IMR-90 (cell line): ENCODE results near the gene SLC3A2. TPM values are rescaled to one million over a fixed set of nuclear protein-coding genes. Genes with fewer than 3 reads are reported as not detected.

Experiments
- ATAC-seq: fragments of 200-7000 bp; cut with Tn5 transposase; 2 replicates; pipeline ENCODE4 v1.9.1; 2020; ENCODE audit warnings: low read depth, mild to moderate bottlenecking, moderate library complexity
- BruUV-seq: library from RNA; stranded (reverse); fragments of 400-500 nt; replicated peaks from 2 replicates; lab custom pipeline; 2021; lab: Mats Ljungman, UMichigan
- CTCF ChIA-PET: fragments of 300-600 bp; formaldehyde crosslinking; extraction: SDS; loops from one replicate; lab custom pipeline; 2021; ENCODE audit warnings: antibody characterized with exemption; lab: Yijun Ruan, JAX
- POLR2A ChIA-PET: fragments of 300-600 bp; sonication (Branson Sonifier 250); formaldehyde crosslinking; loops from one replicate; lab custom pipeline; 2022; ENCODE audit warnings: antibody characterized with exemption; ENCODE audit not compliant: unreplicated experiment; lab: Charles Lee
- DNase-seq: peaks from one replicate; pipeline ENCODE4 v3.0.0; 2013
- H2AFZ ChIP-seq: replicated peaks from 2 replicates; pipeline ENCODE3; 2013; ENCODE audit warnings: low read length, mild to moderate bottlenecking; ENCODE audit not compliant: poor library complexity
- H2AK5ac ChIP-seq: 2 replicates; pipeline ENCODE4 v1.6.1; 2013; ENCODE audit warnings: low read depth, low read length, inconsistent platforms
- H2AK9ac ChIP-seq: replicated peaks from 2 replicates; pipeline ENCODE3; 2013; ENCODE audit warnings: mild to moderate bottlenecking, low read depth, low read length, moderate library complexity; ENCODE audit not compliant: poor library complexity
- H2BK120ac ChIP-seq: 2 replicates; pipeline ENCODE4 v1.6.1; 2013; ENCODE audit warnings: low read depth, low read length, inconsistent platforms
- H2BK15ac ChIP-seq: 3 replicates; pipeline ENCODE4 v1.6.1; 2013; ENCODE audit warnings: low read depth, low read length, inconsistent platforms
- H2BK20ac ChIP-seq: 2 replicates; pipeline ENCODE4 v1.6.1; 2013; ENCODE audit warnings: low read depth, mild to moderate bottlenecking, inconsistent platforms, low read length, moderate library complexity
- H2BK5ac ChIP-seq: 2 replicates; pipeline ENCODE4 v1.6.1; 2013; ENCODE audit warnings: mild to moderate bottlenecking, low read depth, low read length, inconsistent platforms; ENCODE audit not compliant: poor library complexity, severe bottlenecking
- H3K14ac ChIP-seq: replicated peaks from 2 replicates; pipeline ENCODE4 v1.6.1; 2013; ENCODE audit warnings: low read depth, low read length, inconsistent platforms
- H3K18ac ChIP-seq: 2 replicates; pipeline ENCODE4 v1.6.1; 2013; ENCODE audit warnings: low read depth, low read length, control low read depth
- H3K23ac ChIP-seq: 2 replicates; pipeline ENCODE4 v1.6.1; 2013; ENCODE audit warnings: low read depth, low read length, inconsistent platforms
- H3K27ac ChIP-seq: 2 replicates; pipeline ENCODE4 v1.5.1; 2013; ENCODE audit warnings: mild to moderate bottlenecking, control low read depth, low read length; ENCODE audit not compliant: insufficient read depth
- H3K27me3 ChIP-seq: 2 replicates; pipeline ENCODE4 v1.6.1; 2013; ENCODE audit warnings: low read length; ENCODE audit not compliant: control insufficient read depth, insufficient read depth
- H3K36me3 ChIP-seq: 2 replicates; pipeline ENCODE4 v1.6.1; 2013; ENCODE audit warnings: low read length, mixed read lengths; ENCODE audit not compliant: control insufficient read depth, insufficient read depth
- H3K4ac ChIP-seq: 2 replicates; pipeline ENCODE4 v1.6.1; 2013; ENCODE audit warnings: low read depth, low read length, inconsistent platforms
- H3K4me1 ChIP-seq: 2 replicates; pipeline ENCODE4 v1.6.1; 2013; ENCODE audit warnings: low read length, mixed read lengths; ENCODE audit not compliant: control insufficient read depth, insufficient read depth
- H3K4me2 ChIP-seq: 2 replicates; pipeline ENCODE4 v1.6.1; 2013; ENCODE audit warnings: low read depth, mild to moderate bottlenecking, control low read depth, low read length, moderate library complexity
- H3K4me3 ChIP-seq: 2 replicates; pipeline ENCODE4 v1.5.1; 2013; ENCODE audit warnings: low read depth, mild to moderate bottlenecking, control low read depth, low read length, moderate library complexity; ENCODE audit not compliant: insufficient read depth
- H3K56ac ChIP-seq: 2 replicates; pipeline ENCODE4 v1.6.1; 2013; ENCODE audit warnings: low read length, inconsistent platforms; ENCODE audit not compliant: insufficient read depth; ENCODE audit errors: extremely low read depth
- H3K79me1 ChIP-seq, 2 experiments: 2 replicates each; pipeline ENCODE4 v1.6.1; 2013; ENCODE audit warnings: low read length in 2 of 2, inconsistent platforms in 1 of 2, low read depth in 1 of 2
- H3K9ac ChIP-seq: 2 replicates; pipeline ENCODE4 v1.6.1; 2013; ENCODE audit warnings: low read depth, low read length, control low read depth
- H3K9me1 ChIP-seq: 2 replicates; pipeline ENCODE4 v1.6.1; 2013; ENCODE audit warnings: low read length, inconsistent platforms; ENCODE audit not compliant: insufficient read depth
- H3K9me3 ChIP-seq: 2 replicates; pipeline ENCODE4 v1.6.1; 2013; ENCODE audit warnings: low read length; ENCODE audit not compliant: control insufficient read depth, insufficient read depth
- H4K20me1 ChIP-seq: 2 replicates; pipeline ENCODE4 v1.6.1; 2013; ENCODE audit warnings: low read length, inconsistent platforms; ENCODE audit not compliant: insufficient read depth
- H4K5ac ChIP-seq: 2 replicates; pipeline ENCODE4 v1.6.1; 2013; ENCODE audit warnings: mild to moderate bottlenecking, low read depth, low read length, control low read depth
- H4K8ac ChIP-seq, 2 experiments: 2 replicates each; pipeline ENCODE4 v1.6.1; 2013; ENCODE audit warnings: low read depth in 2 of 2, low read length in 2 of 2, control low read depth in 1 of 2, inconsistent platforms in 1 of 2
- H4K91ac ChIP-seq: 2 replicates; pipeline ENCODE4 v1.6.1; 2013; ENCODE audit warnings: low read depth, low read length, inconsistent platforms; ENCODE audit not compliant: insufficient read depth
- BHLHE40 ChIP-seq: fragments of 150-350 bp; IDR thresholded peaks from 2 replicates; pipeline ENCODE4 v1.6.1; 2016; ENCODE audit warnings: mild to moderate bottlenecking, low read depth, low read length
- MAZ ChIP-seq: IDR thresholded peaks from 2 replicates; pipeline ENCODE4 v1.6.1; 2012; ENCODE audit warnings: low read depth, mild to moderate bottlenecking, low read length, improper control_type of control experiment, moderate library complexity, borderline replicate concordance
- NFE2L2 ChIP-seq: fragments of 150-350 bp; IDR thresholded peaks from 2 replicates; pipeline ENCODE4 v1.6.1; 2016; ENCODE audit warnings: low read depth, mild to moderate bottlenecking, low read length
- POLR2A ChIP-seq: IDR thresholded peaks from 2 replicates; pipeline ENCODE4 v1.6.1; 2012; ENCODE audit warnings: mild to moderate bottlenecking, low read depth, low read length
- RCOR1 ChIP-seq: IDR thresholded peaks from 2 replicates; pipeline ENCODE4 v1.6.1; 2012; ENCODE audit warnings: mild to moderate bottlenecking, low read length, improper control_type of control experiment; ENCODE audit not compliant: insufficient replicate concordance
- USF2 ChIP-seq: fragments of 150-350 bp; IDR thresholded peaks from 2 replicates; pipeline ENCODE4 v1.6.1; 2017; ENCODE audit warnings: mild to moderate bottlenecking, antibody characterized with exemption, low read length, low read depth
- WGBS, 2 experiments: methylation state at CpG; one replicate each; pipeline versions ENCODE4 v1.1.5 to v1.1.7; 2013; ENCODE audit warnings: missing lambda C conversion rate in 2 of 2; ENCODE audit not compliant: insufficient read length in 1 of 2; ENCODE audit errors: extremely low coverage in 2 of 2; 5-methylcytosine and 5-hydroxymethylcytosine counted together
- dilution Hi-C: fragments of 300-500 bp; cut with HindIII; formaldehyde crosslinking; loops from one replicate; pipeline ENCODE4 v1.14.3; 2018; ENCODE audit warnings: low sequenced_read_pairs; ENCODE audit not compliant: unreplicated experiment
- in situ Hi-C: fragments of 300-500 bp; cut with MboI; formaldehyde crosslinking; loops from 3 replicates; pipeline ENCODE4 v1.14.3; 2019; ENCODE audit warnings: low sequenced_read_pairs, inconsistent platforms, mixed read lengths
- intact Hi-C: fragments of 100-400 bp; cut with micrococcal nuclease; formaldehyde crosslinking; loops from 2 replicates; pipeline ENCODE4 v1.10.0; 2022
- polyA plus RNA-seq, 3 experiments: library from polyadenylated mRNA; depleted of rRNA; stranded (reverse); fragments of >200 nt; gene quantifications; 2 replicates each; pipeline ENCODE4 v1.2.3, GENCODE V29; 2012; ENCODE audit warnings: low replicate concordance in 1 of 3
- total RNA-seq: library from RNA; depleted of rRNA; stranded (reverse); fragments of >200 nt; gene quantifications from 2 replicates; pipeline ENCODE4 v1.2.3, GENCODE V29; 2012

The SLC3A2 gene
- total and polyA plus RNA-seq, 2 of the 4 experiments (the other 2 are of a cell fraction): 140 to 239 TPM

- H2AK5ac ChIP-seq: no peak overlapping the region
- ATAC-seq (peak; percentile 44), DNase-seq (peak; percentile 17)
- WGBS, 2 experiments: 43% methylated on average over 4 of the region's 19 CpGs; no CpG with 5 or more reads in 1 of the 2 experiments
- peaks cover 87% of the 10 kb centered on the region for H3K27me3 ChIP-seq
- H4K20me1 ChIP-seq: no peaks in the 10 kb centered on the region
- ChIA-PET POLR2A (no interaction called here), CTCF (interaction anchor here (0.6 kb wide), 1 partner anchor 13 kb away, joined by 3 read pairs; no protein-coding TSS in a partner anchor)
- H3K23ac ChIP-seq: no peak overlapping the region
- peaks cover 8% of the 10 kb centered on the region; the same call in 1 of the 2 replicates for H3K4me1 ChIP-seq
- H3K14ac ChIP-seq: no peak overlapping the region
- no peak overlapping the region for H3K4ac ChIP-seq
- intact Hi-C loops: no loop called here
- H3K9me3 ChIP-seq: no peaks in the 10 kb centered on the region; the same call in 1 of the 2 replicates
- no peak overlapping the region for H2AK9ac ChIP-seq
- no peaks in the 10 kb centered on the region for H3K79me1 ChIP-seq
- no peak overlapping the region for H3K18ac ChIP-seq
- TF ChIP-seq NFE2L2 (no peak), RCOR1 (no peak), MAZ (no peak), BHLHE40 (peak; percentile 96), USF2 (peak; percentile 27; the same call in 1 of the 2 replicates), POLR2A (no peak)
- no peaks in the 10 kb centered on the region for H3K9me1 ChIP-seq
- H2AFZ ChIP-seq: peak overlapping the region; percentile 53
- no peak overlapping the region for H3K27ac ChIP-seq
- H3K4me3 ChIP-seq: no peak overlapping the region
- no peaks in the 10 kb centered on the region for H3K36me3 ChIP-seq
- H2BK20ac ChIP-seq: no peak overlapping the region
- in situ Hi-C loops: no loop called here
- no peak overlapping the region for H4K8ac ChIP-seq
- no TSS peak for BruUV-seq
- H2BK120ac ChIP-seq: no peak overlapping the region
- no peak overlapping the region for H4K5ac ChIP-seq
- dilution Hi-C loops: no loop called here
- no peak overlapping the region for H2BK15ac ChIP-seq
- no peak overlapping the region for H3K56ac ChIP-seq
- no peak overlapping the region for H2BK5ac ChIP-seq
- H4K91ac ChIP-seq: no peak overlapping the region
- no peak overlapping the region; the same call in 1 of the 2 replicates for H3K4me2 ChIP-seq
- H3K9ac ChIP-seq: no peak overlapping the region
Observed at GRCh38 chr11:62921573-62922188, 41.0 kb downstream of the SLC3A2 start.
